CD8-positive, alpha-beta memory T cell (primary cell): Measurements from ENCODE around the gene ZMIZ1. TPM values are rescaled to one million over a fixed set of nuclear protein-coding genes. Genes with fewer than 3 reads are reported as not detected.

Experiments
- CTCF ChIA-PET: fragments of 350-600 bp; sonication (Branson Sonifier 250); formaldehyde crosslinking; loops from one replicate; lab custom pipeline; 2021; ENCODE audit warnings: antibody characterized with exemption; lab: Charles Lee
- POLR2A ChIA-PET: fragments of 350-600 bp; sonication (Branson Sonifier 250); formaldehyde crosslinking; loops from one replicate; lab custom pipeline; 2021; ENCODE audit warnings: antibody characterized with exemption; lab: Charles Lee
- DNase-seq, 5 donors: peaks; one replicate each; pipeline versions ENCODE4 v3.0.0 to v3.0.0-alpha.2; 2020 to 2022; ENCODE audit warnings: mixed read lengths in 1 of 5
- H3K27ac ChIP-seq: one replicate; pipeline ENCODE4 v1.7.0; 2013; ENCODE audit warnings: low read depth, mild to moderate bottlenecking, low read length, moderate library complexity
- H3K27me3 ChIP-seq: 2 replicates; pipeline ENCODE4 v1.7.0; 2013; ENCODE audit warnings: low read length, mild to moderate bottlenecking; ENCODE audit not compliant: insufficient read depth, poor library complexity, severe bottlenecking
- H3K36me3 ChIP-seq: 2 replicates; pipeline ENCODE4 v1.7.0; 2013; ENCODE audit warnings: mild to moderate bottlenecking, low read length, moderate library complexity; ENCODE audit not compliant: insufficient read depth
- H3K4me1 ChIP-seq: 2 replicates; pipeline ENCODE4 v1.7.0; 2013; ENCODE audit warnings: mild to moderate bottlenecking, low read length, moderate library complexity; ENCODE audit not compliant: insufficient read depth
- H3K4me3 ChIP-seq: 2 replicates; pipeline ENCODE4 v1.7.0; 2013; ENCODE audit warnings: mild to moderate bottlenecking, low read length
- H3K9me3 ChIP-seq: 2 replicates; pipeline ENCODE4 v1.7.0; 2013; ENCODE audit warnings: mild to moderate bottlenecking, low read length
- H3K27ac Mint-ChIP-seq, 8 donors: one replicate each; pipeline ENCODE4 v1.8.0; 2020 to 2021; ENCODE audit warnings: mixed read lengths in 8 of 8, mild to moderate bottlenecking in 6 of 8, inconsistent platforms in 3 of 8, moderate library complexity in 3 of 8
- H3K27me3 Mint-ChIP-seq, 2 donors: one replicate each; pipeline ENCODE4 v1.8.0; 2020 to 2021; ENCODE audit warnings: mixed read lengths in 2 of 2, mild to moderate bottlenecking in 1 of 2, moderate library complexity in 1 of 2
- H3K36me3 Mint-ChIP-seq, 3 donors: one replicate each; pipeline ENCODE4 v1.8.0; 2020 to 2021; ENCODE audit warnings: mixed read lengths in 3 of 3, inconsistent platforms in 1 of 3, mild to moderate bottlenecking in 1 of 3
- H3K4me1 Mint-ChIP-seq, 3 donors: one replicate each; pipeline ENCODE4 v1.8.0; 2020 to 2021; ENCODE audit warnings: mixed read lengths in 3 of 3, inconsistent platforms in 1 of 3, mild to moderate bottlenecking in 1 of 3
- H3K4me3 Mint-ChIP-seq, 7 donors: one replicate each; pipeline ENCODE4 v1.8.0; 2020 to 2021; ENCODE audit warnings: mixed read lengths in 7 of 7, mild to moderate bottlenecking in 6 of 7, moderate library complexity in 4 of 7, inconsistent platforms in 2 of 7
- H3K9me3 Mint-ChIP-seq, 5 donors: one replicate each; pipeline ENCODE4 v1.8.0; 2020 to 2022; ENCODE audit warnings: mixed read lengths in 5 of 5, mild to moderate bottlenecking in 3 of 5, moderate library complexity in 2 of 5, inconsistent platforms in 1 of 5
- polyA plus RNA-seq: library from polyadenylated mRNA; unstranded; fragments of 300-500 nt; fragmentation: Illumina TruSeq; gene quantifications from one replicate; pipeline ENCODE4 v1.2.3, GENCODE V29; 2021
- total RNA-seq, 2 experiments: library from RNA; stranded (reverse); gene quantifications; one replicate each; pipeline ENCODE4 v1.2.3, GENCODE V29; 2021

Gene ZMIZ1
- total and polyA plus RNA-seq, 3 experiments from 2014 or later: 8.0 to 36.3 (median 34.7) TPM

GRCh38 chr10:79119306-79119705 lies 50.5 kb downstream of the ZMIZ1 start:
- Mint-ChIP-seq H3K36me3 (peaks cover 0 to 23% (median 5%) of the 10 kb centered on the region in 3 donors), H3K9me3 (no peaks in the 10 kb centered on the region), H3K4me3 (no peak overlapping the region), H3K4me1 (peaks cover 24 to 30% (median 30%) of the 10 kb centered on the region in 3 donors), H3K27me3 (no peaks in the 10 kb centered on the region), H3K27ac (no peak overlapping the region)
- Histone ChIP-seq H3K27ac (no peak overlapping the region), H3K4me3 (no peak overlapping the region), H3K27me3 (no peaks in the 10 kb centered on the region), H3K36me3 (peaks cover 5% of the 10 kb centered on the region), H3K9me3 (no peaks in the 10 kb centered on the region), H3K4me1 (peaks cover 14% of the 10 kb centered on the region)
- POLR2A ChIA-PET: no interaction called here
- no peak for DNase-seq
- CTCF ChIA-PET: no interaction called here

GRCh38 chr10:79123547-79123963 lies 54.8 kb downstream of the ZMIZ1 start:
- no peak overlapping the region for H3K27ac ChIP-seq
- H3K27ac Mint-ChIP-seq: no peak overlapping the region
- H3K36me3 Mint-ChIP-seq: peaks cover 0 to 27% (median 7%) of the 10 kb centered on the region in 3 donors
- no peaks in the 10 kb centered on the region for H3K9me3 ChIP-seq
- H3K4me1 ChIP-seq: no peaks in the 10 kb centered on the region
- no peaks in the 10 kb centered on the region for H3K27me3 Mint-ChIP-seq
- ChIA-PET POLR2A (no interaction called here), CTCF (interaction anchor here (1.1 to 1.8 kb wide), 2 partner anchors 12 to 74 kb away, joined by 3 to 4 read pairs; no protein-coding TSS in a partner anchor)
- H3K27me3 ChIP-seq: no peaks in the 10 kb centered on the region
- no peak overlapping the region for H3K4me3 ChIP-seq
- peaks cover 5% of the 10 kb centered on the region for H3K36me3 ChIP-seq
- peaks cover 0 to 5% (median 5%) of the 10 kb centered on the region in 3 donors for H3K4me1 Mint-ChIP-seq
- H3K9me3 Mint-ChIP-seq: no peaks in the 10 kb centered on the region
- no peak overlapping the region for H3K4me3 Mint-ChIP-seq
- DNase-seq: no peak

GRCh38 chr10:79124066-79124465 lies 55.3 kb downstream of the ZMIZ1 start:
- POLR2A ChIA-PET: no interaction called here
- CTCF ChIA-PET: interaction anchor here (1.1 to 1.8 kb wide), 2 partner anchors 13 to 73 kb away, joined by 3 to 4 read pairs; no protein-coding TSS in a partner anchor

GRCh38 chr10:79125092-79125491 lies 56.3 kb downstream of the ZMIZ1 start:
- ChIA-PET POLR2A (no interaction called here), CTCF (no interaction called here)
- H3K27me3 ChIP-seq: no peaks in the 10 kb centered on the region
- H3K27ac ChIP-seq: no peak overlapping the region
- H3K9me3 ChIP-seq: no peaks in the 10 kb centered on the region
- no peaks in the 10 kb centered on the region for H3K27me3 Mint-ChIP-seq
- DNase-seq: no peak
- H3K4me3 ChIP-seq: no peak overlapping the region
- H3K27ac Mint-ChIP-seq: peak overlapping the region in 1 of 8 donors; percentile 89
- peaks cover 3 to 11% (median 5%) of the 10 kb centered on the region in 3 donors for H3K4me1 Mint-ChIP-seq
- peaks cover 0 to 19% (median 5%) of the 10 kb centered on the region in 3 donors for H3K36me3 Mint-ChIP-seq
- no peaks in the 10 kb centered on the region for H3K9me3 Mint-ChIP-seq
- H3K4me1 ChIP-seq: no peaks in the 10 kb centered on the region
- H3K4me3 Mint-ChIP-seq: no peak overlapping the region
- peaks cover 1% of the 10 kb centered on the region for H3K36me3 ChIP-seq

More at GRCh38 chr10:79124066-79124465, 55.3 kb downstream of the ZMIZ1 start:
- H3K27me3 ChIP-seq: no peaks in the 10 kb centered on the region
- DNase-seq: no peak
- H3K27ac ChIP-seq: no peak overlapping the region
- H3K9me3 ChIP-seq: no peaks in the 10 kb centered on the region
- Mint-ChIP-seq H3K4me1 (peaks cover 4 to 10% (median 5%) of the 10 kb centered on the region in 3 donors), H3K4me3 (no peak overlapping the region), H3K9me3 (no peaks in the 10 kb centered on the region), H3K36me3 (peaks cover 0 to 26% (median 7%) of the 10 kb centered on the region in 3 donors), H3K27me3 (no peaks in the 10 kb centered on the region), H3K27ac (no peak overlapping the region)
- H3K4me1 ChIP-seq: no peaks in the 10 kb centered on the region
- H3K36me3 ChIP-seq: peaks cover 5% of the 10 kb centered on the region
- H3K4me3 ChIP-seq: no peak overlapping the region

- H3K4me1 Mint-ChIP-seq: peaks cover 4 to 11% (median 5%) of the 10 kb centered on the region in 3 donors
- H3K9me3 ChIP-seq: no peaks in the 10 kb centered on the region
- H3K4me1 ChIP-seq: no peaks in the 10 kb centered on the region
- H3K27me3 Mint-ChIP-seq: no peaks in the 10 kb centered on the region
- H3K27me3 ChIP-seq: no peaks in the 10 kb centered on the region
- ChIA-PET POLR2A (no interaction called here), CTCF (no interaction called here)
- H3K36me3 ChIP-seq: no peaks in the 10 kb centered on the region
- no peak overlapping the region for H3K4me3 ChIP-seq
- H3K36me3 Mint-ChIP-seq: peaks cover 0 to 15% (median 4%) of the 10 kb centered on the region in 3 donors
- no peak overlapping the region for H3K27ac ChIP-seq
- H3K9me3 Mint-ChIP-seq: no peaks in the 10 kb centered on the region
- H3K27ac Mint-ChIP-seq: peak overlapping the region in 1 of 8 donors; percentile 47
- DNase-seq: no peak
- no peak overlapping the region for H3K4me3 Mint-ChIP-seq
Measured at GRCh38 chr10:79126351-79127080, 57.8 kb downstream of the ZMIZ1 start.

GRCh38 chr10:79127151-79127961 lies 58.6 kb downstream of the ZMIZ1 start:
- no peaks in the 10 kb centered on the region for H3K27me3 ChIP-seq
- Mint-ChIP-seq H3K27ac (peak overlapping the region in 2 of 8 donors; percentile 43 to 75), H3K4me3 (no peak overlapping the region), H3K36me3 (peaks cover 0 to 13% (median 4%) of the 10 kb centered on the region in 3 donors), H3K9me3 (no peaks in the 10 kb centered on the region), H3K27me3 (no peaks in the 10 kb centered on the region), H3K4me1 (peaks cover 5 to 11% (median 6%) of the 10 kb centered on the region in 3 donors)
- no peak for DNase-seq
- no peak overlapping the region for H3K4me3 ChIP-seq
- ChIA-PET POLR2A (no interaction called here), CTCF (no interaction called here)
- H3K27ac ChIP-seq: no peak overlapping the region
- no peaks in the 10 kb centered on the region for H3K36me3 ChIP-seq
- H3K9me3 ChIP-seq: no peaks in the 10 kb centered on the region
- H3K4me1 ChIP-seq: peaks cover 6% of the 10 kb centered on the region

- H3K36me3 ChIP-seq: no peaks in the 10 kb centered on the region
- H3K27ac ChIP-seq: no peak overlapping the region
- peaks cover 0 to 10% (median 4%) of the 10 kb centered on the region in 3 donors for H3K36me3 Mint-ChIP-seq
- peaks cover 8 to 11% (median 10%) of the 10 kb centered on the region in 3 donors for H3K4me1 Mint-ChIP-seq
- ChIA-PET POLR2A (no interaction called here), CTCF (no interaction called here)
- no peak overlapping the region for H3K4me3 Mint-ChIP-seq
- H3K4me1 ChIP-seq: peaks cover 6% of the 10 kb centered on the region
- H3K27me3 ChIP-seq: no peaks in the 10 kb centered on the region
- no peak overlapping the region for H3K4me3 ChIP-seq
- no peaks in the 10 kb centered on the region for H3K9me3 ChIP-seq
- H3K27ac Mint-ChIP-seq: peak overlapping the region in 1 of 8 donors; percentile 72
- DNase-seq: no peak
- no peaks in the 10 kb centered on the region for H3K9me3 Mint-ChIP-seq
- H3K27me3 Mint-ChIP-seq: no peaks in the 10 kb centered on the region
Measured at GRCh38 chr10:79128241-79128922, 59.6 kb downstream of the ZMIZ1 start.
